GM18505 (cell line): ENCODE results near the gene MYEOV.

Experiments used
- ATAC-seq: cut with Tn5 transposase; IDR thresholded peaks from one replicate; pipeline ENCODE4 v1.9.1; 2021; ENCODE audit not compliant: unreplicated experiment
- POLR2A ChIP-seq: IDR thresholded peaks from 4 replicates; pipeline ENCODE4 v1.6.1; 2011; ENCODE audit warnings: borderline replicate concordance; ENCODE audit not compliant: insufficient read depth, insufficient read length; ENCODE audit errors: extremely low read depth

Gene MYEOV

DNA sequence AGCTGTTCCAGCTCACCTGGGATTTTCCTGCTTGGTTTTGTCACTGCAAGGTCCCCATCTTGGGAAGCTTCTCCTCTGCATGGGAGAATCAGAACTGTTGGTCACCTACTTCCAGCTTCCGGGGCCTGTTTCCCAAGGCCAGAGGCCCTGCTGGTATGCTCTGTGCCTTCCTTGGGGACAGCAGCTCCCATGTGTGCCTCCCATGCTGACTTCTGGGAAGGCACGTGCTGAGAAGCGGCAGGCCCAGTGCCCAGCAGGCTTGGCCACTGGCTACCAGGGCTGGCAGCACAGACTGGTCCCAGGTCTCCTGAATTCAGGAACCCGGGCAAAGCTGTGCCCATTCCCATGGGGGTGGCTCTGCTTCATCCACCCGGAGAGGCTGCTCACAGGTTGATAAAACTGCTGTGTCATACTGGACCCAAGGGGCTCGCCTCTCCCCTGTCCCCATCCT lies 33.8 kb downstream of the MYEOV start:
- ATAC-seq = no peak
- no peak for TF ChIP-seq POLR2A

DNA sequence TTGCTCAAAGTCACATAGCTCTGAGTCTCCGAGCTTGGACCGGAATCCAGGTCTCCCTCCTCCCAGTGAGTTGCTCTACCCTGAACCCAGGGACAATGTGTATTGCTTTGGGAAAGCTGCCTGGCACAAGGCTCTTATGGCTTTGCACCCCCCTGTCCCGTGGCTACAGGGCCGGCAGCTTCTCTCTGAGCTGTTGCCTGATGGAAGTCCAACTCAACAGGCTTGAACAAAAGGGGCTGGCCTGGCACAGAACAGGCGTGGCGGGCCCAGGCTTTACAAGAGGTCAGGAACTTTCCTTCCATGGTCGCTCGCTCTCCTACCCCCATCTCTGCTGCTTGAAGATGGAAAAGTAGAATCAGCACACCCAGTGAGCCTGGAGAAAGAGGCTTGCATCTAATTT lies 34.3 kb downstream of the MYEOV start:
- TF ChIP-seq POLR2A = no peak
- ATAC-seq = no peak

DNA sequence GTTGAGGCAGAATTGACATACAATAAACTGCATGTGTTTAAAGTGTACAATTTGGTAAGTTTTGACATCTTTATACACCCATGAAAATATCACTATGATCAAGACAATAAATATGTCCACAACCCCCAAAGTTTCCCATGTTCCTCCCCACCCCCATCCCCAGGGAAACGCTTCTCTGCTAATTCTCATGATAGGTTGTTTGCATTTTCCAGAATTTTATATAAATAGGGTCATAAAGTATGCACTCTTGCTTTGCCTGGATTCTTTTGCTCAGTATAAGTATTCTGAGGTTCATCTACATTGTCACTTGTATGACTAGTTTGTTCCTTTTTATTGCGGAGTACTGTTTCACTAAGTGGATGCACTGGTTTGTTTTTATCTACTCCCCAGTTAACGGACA lies 35.6 kb downstream of the MYEOV start:
- TF ChIP-seq POLR2A = no peak

DNA sequence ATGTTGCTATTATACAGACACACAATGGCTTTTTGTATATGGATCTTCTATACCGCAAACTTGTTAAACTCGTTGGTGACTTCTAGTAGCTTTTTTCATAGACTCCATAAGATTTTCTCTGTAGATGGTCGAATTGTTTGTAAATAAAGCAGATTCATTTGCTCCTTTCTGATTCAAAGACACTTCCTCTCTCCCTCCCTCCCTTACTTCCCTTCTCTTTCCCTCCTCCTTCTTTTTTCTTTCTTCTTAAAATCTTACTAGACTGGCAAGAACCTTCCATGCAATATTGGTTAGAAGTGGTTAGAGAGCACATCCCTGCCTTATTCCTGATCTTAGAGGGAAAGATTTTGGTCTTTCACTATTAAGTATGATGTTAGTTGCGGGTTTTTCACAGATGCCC lies 36.4 kb downstream of the MYEOV start:
- TF ChIP-seq POLR2A = no peak
- no peak for ATAC-seq

More for the DNA sequence above, 35.6 kb downstream of the MYEOV start:
- ATAC-seq = no peak

DNA sequence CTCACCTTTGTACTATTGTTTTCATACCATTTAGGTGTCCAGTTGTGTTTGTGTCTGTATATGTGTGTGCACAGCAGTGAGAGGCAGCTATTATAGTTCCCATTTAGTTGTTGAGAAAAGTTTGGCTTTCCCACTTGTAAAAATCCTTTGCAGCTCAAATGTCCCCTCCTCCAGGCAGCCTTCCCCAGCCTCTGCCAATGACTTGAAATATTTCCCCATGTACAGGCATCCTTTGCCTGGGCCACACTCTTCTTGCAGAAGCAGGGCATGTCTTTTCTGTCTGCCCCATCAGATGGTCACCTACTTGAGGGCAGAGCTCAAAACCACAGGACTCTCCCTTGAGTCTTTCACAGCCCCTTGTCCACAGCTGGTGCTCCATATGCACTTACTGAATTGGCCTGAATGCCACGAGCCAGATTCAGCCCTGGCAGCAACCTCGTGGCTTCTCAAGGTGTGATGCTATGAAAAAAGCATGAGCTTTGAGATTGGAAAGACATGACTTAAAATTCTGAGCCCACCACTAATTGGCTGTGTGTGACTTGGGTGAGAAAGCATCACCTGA lies 39.3 kb downstream of the MYEOV start:
- no peak for TF ChIP-seq POLR2A
- ATAC-seq = no peak

DNA sequence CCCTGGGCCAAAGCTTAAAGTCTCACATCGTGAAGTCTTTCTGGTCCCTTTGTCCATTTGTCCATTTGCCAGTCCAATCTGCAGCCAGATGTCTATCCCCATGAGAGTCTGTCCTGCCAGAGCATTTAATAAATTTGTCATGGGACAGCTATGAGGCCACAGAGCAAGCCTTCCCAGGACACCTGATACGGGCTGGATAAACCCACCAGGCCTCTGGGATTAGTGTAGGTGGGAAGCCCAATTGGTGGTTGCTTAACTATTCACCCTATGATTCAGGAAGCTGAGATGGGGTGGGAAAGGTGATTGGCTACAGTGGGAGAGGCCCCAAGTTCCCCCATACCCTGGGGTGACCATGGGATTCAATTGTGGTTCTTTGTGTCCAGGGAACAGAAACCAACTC lies 39.9 kb downstream of the MYEOV start:
- TF ChIP-seq POLR2A = no peak
- no peak for ATAC-seq

DNA sequence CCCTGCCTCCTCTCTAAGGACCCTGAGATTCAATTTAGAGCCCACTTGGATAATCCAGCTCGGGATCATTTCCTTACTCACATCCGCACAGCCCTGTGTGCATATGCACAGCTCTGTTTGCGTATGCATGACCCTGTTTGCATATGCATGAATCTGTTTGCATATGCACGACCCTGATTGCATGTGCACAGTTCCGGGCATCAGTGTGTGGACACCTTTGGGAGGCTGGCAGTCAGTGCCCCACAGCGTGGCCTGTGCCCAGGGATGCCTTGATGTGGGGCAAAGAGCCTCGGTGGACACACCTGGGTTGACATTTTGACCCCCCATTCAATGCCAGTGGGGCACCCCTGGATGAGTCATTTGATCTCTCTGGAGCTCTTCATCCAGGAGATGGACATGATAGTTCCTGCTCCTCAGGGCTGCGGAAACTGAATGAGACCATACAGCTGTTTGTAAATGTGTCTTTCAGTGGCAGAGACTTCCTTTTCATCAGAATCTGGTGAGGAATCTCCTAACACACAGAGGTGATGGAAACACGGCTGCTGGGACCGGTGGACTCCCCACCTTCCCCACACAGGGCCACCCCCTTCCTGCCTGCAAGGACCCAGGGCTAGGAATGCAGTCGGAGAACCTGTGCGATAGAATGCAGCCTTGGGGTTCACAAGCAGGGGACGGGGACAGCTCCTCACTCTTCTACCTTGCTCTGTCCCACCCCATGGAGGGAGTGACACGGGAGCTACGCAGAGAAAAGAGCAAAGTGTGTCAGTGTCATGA lies 41.2 kb downstream of the MYEOV start:
- ATAC-seq = no peak
- TF ChIP-seq POLR2A = no peak

DNA sequence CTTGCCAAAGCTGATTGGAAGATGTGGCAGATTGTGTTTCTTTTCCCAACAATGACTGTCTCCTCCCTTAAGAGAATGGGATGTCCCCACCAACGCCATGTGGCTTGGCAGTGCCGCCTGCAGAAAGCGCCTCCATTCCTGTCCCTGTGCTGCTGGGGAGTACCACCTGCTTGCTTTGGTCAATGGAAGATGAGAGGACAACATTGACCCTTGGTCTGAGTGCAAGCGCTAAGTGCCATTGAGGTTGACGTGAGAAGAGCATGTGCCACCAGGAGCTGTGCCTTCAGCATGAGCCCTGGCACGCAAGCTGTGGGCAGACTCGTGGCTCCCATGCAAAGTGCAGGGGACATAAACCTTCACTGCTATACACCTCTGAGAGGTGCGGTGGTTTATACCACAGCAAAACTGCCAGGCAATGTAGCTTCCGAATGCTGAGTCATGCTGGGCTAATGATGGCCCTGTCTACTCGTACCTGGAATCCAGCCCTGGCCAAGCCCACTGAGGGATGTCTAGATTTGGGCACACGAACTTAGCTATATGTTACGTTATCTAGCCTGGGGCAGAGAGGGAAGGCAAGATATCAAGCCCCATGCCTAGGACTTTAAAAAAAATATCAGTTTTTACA lies 41.9 kb downstream of the MYEOV start:
- TF ChIP-seq POLR2A = no peak
- no peak for ATAC-seq

DNA sequence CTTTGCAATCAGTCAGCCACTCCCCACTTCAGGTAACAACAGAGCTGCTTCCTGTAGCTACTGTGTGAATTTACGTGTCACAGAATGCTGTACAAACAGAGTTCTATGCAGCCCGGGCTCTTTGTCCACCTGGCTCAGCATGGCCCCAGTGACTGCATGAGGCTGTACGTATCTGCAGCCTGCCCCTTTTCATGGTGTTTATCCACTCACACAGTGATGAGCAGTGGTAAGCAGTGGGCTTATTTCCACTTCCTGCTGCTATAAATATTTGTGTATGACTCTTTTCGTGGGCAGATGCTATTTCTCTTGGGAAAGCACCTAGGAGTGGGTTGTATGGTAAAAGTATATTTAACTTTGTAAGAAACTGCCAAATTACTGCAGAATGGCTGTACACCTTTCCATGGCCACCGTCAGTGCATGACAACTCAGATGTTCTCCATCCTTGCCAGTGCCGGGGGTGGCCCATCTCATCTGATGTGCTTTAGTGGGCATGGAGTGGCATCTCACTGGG lies 43.3 kb downstream of the MYEOV start:
- no peak for TF ChIP-seq POLR2A
- no peak for ATAC-seq

DNA sequence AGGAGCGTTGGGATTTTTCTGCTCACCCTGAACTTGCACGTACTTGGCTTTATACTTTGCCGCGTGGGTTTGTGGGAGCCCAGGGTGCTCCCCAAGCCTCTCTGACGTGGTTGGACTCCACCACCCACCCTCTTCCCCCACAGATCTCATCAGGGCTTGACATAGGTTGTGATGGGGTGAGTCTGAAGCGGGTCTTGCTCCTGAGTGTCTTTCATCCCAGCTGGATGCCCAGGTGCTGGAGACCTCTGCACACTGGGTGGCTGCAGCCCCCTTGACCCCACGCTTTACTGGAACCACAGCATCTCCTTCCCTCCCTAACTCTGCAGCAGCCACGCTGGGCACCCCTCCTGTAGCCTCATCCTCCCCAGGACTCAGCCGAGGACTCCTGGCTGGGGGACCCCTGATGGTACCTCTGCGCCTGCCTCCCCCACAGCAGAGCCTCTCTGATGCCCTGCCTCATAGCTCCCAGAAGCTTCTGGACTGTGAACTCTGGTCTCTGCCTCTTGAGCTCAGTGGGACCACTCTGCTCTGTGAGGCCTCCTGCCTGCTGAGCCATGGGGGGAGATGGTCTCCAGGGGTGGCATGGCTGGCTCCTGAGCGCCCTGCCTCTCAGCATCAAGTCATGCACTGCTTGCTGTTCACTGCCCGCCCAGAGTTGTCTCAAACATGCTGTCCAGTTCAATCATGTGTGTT lies 45.2 kb downstream of the MYEOV start:
- no peak for ATAC-seq
- TF ChIP-seq POLR2A = no peak

DNA sequence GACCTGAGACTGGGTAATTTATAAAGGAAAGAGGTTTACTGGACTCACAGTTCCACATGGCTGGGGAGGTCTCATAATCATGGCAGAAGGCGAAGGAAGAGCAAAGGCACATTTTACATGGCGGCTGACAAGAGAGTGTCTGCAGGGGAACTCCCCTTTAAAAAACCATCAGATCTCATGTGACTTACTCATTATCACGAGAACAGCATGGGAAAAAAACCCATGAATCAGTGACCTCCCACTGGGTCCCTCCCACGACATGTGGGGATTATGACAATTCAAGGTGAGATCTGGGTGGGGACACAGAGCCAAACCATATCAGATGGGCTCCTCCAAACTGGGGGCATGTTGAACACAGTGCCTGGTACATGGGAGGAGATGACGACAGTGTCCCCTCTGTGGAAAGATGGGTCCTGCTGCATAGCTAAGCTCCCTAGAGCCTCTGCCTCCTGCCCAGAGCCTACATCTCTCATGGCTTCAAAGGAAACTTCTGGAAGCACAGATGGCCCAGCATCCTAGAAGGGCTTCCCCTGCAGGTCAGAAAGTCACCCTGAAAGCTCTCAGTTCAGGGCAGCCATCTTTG lies 46.1 kb downstream of the MYEOV start:
- no peak for TF ChIP-seq POLR2A
- ATAC-seq = no peak

DNA sequence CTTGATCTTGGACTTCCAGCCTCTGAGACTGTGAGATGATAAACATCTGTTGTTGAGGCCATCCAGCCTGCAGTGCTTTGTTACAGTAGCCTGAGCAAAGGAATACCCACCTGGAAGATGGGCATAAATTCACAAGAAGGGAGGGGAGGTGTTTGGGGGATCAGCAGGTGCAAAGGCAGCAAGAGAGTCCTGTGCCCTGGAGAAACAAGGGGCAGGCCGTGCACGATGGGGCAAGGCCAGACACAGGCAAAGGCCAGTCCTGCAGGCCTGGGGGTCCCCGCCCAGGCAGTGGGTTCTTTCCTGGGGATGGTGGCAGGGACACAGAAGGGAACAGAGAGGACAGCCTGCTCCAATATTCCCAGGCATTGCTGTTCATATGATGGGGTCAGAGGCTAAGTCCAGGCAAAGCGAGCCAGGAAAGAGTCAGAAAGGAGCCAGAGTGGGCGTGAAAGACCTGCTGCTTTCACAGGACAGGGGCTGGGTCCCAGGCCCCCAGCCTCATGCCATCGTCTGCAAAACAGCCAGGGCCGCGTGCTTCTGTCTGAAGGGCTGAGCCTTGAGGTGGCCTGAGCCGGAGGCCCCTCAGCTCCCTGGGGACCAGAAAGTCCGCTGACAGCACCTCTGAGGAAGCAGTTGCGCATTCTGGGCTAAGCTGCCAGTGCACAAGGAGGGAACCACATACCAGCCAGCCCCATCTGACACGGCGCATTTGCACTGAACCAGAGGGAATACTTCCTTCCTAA lies 48.8 kb downstream of the MYEOV start:
- ATAC-seq = no peak
- no peak for TF ChIP-seq POLR2A
